ENCODE results near the gene EXOG. TPM values are rescaled to one million over a fixed set of nuclear protein-coding genes. Genes with fewer than 3 reads are reported as not detected.

EXOG gene
- total RNA-seq, 4 donors from 2014 or later = 14.9 to 37.8 (median 30.8) TPM

DNA sequence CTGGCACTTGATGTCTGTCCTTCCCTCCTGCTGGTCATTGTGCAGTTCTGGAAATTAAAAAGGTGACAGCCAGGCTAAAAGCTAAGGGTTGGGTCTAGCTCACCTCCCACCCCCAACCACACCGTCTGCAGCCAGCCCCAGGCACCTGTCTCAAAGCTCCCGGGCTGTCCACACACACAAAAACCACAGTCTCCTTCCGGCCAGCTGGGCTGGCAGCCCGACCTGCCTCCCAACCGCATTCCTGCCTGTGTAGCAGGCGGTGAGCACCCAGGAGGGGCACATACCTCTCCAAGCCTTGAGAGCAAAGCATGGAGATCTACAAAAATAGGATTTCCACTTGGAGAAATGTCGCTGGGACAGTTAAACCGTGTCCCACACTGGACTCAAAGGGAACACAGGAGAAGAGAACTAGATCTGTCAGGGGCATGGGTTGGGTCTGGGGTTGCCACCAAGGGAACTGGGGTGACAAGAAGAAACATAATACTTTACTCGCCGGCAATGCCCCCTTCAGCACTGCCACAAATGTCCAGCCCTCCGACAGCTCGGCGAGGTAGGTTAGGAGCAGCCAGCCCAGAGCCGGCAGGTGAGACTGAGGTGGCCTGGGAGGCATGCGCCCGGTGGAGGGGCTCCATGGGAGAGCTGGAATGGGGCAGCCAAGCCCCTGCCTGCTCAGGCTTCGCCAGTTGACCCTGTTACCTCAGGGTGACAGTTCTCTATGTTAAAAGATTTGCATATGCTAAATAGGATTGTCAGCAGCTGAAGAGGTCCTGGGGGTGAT, 52.2 kb downstream of the EXOG start:
- no peak for TF ChIP-seq POLR2AphosphoS5 (IDR thresholded peaks at IDR 0.05)
- TF ChIP-seq EP300 (IDR thresholded peaks at IDR 0.05) = no peak
- TF ChIP-seq, protein P1, sequence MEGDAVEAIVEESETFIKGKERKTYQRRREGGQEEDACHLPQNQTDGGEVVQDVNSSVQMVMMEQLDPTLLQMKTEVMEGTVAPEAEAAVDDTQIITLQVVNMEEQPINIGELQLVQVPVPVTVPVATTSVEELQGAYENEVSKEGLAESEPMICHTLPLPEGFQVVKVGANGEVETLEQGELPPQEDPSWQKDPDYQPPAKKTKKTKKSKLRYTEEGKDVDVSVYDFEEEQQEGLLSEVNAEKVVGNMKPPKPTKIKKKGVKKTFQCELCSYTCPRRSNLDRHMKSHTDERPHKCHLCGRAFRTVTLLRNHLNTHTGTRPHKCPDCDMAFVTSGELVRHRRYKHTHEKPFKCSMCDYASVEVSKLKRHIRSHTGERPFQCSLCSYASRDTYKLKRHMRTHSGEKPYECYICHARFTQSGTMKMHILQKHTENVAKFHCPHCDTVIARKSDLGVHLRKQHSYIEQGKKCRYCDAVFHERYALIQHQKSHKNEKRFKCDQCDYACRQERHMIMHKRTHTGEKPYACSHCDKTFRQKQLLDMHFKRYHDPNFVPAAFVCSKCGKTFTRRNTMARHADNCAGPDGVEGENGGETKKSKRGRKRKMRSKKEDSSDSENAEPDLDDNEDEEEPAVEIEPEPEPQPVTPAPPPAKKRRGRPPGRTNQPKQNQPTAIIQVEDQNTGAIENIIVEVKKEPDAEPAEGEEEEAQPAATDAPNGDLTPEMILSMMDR (IDR thresholded peaks at IDR 0.05) = no peak
- TF ChIP-seq POLR2A (IDR thresholded peaks at IDR 0.05; ENCODE audit: low read depth) = no peak
- H3K27ac ChIP-seq (replicated peaks in 1 of 4) = no peak overlapping the region
- intact Hi-C loops (cut with DNase I) = no loop called here

GRCh38 chr3:38549082-38549481, 52.9 kb downstream of the EXOG start:
- peaks cover 0 to 39% (median 0%) of the 10 kb centered on the region in 4 donors for H3K36me3 ChIP-seq
- no peak overlapping the region for H3K27ac ChIP-seq (replicated peaks in 1 of 4)
- TF ChIP-seq POLR2AphosphoS5 (IDR thresholded peaks at IDR 0.05) (no peak), POLR2A (IDR thresholded peaks at IDR 0.05; ENCODE audit: low read depth) (no peak), EP300 (IDR thresholded peaks at IDR 0.05) (no peak)
- TF ChIP-seq, protein P1 (IDR thresholded peaks at IDR 0.05) = no peak
- H3K27me3 ChIP-seq = no peaks in the 10 kb centered on the region
- no peak overlapping the region for H3K4me3 ChIP-seq
- intact Hi-C loops (cut with DNase I) = no loop called here
- 79% methylated on average over 6 of the region's 9 CpGs for WGBS
- peaks cover 0 to 5% (median 4%) of the 10 kb centered on the region in 4 donors for H3K9me3 ChIP-seq
- peaks cover 0 to 15% (median 0%) of the 10 kb centered on the region in 4 donors for H3K4me1 ChIP-seq
- no peak for DNase-seq (ENCODE audit: extremely low spot score)

More for the DNA sequence above, 52.2 kb downstream of the EXOG start:
- H3K36me3 ChIP-seq = peaks cover 0 to 32% (median 0%) of the 10 kb centered on the region in 4 donors
- no peaks in the 10 kb centered on the region for H3K27me3 ChIP-seq
- 69% methylated on average over 11 of the region's 17 CpGs for WGBS
- no peaks in the 10 kb centered on the region for H3K9me3 ChIP-seq
- no peak for DNase-seq (ENCODE audit: extremely low spot score)
- peaks cover 0 to 15% (median 0%) of the 10 kb centered on the region in 4 donors for H3K4me1 ChIP-seq
- H3K4me3 ChIP-seq = no peak overlapping the region

DNA sequence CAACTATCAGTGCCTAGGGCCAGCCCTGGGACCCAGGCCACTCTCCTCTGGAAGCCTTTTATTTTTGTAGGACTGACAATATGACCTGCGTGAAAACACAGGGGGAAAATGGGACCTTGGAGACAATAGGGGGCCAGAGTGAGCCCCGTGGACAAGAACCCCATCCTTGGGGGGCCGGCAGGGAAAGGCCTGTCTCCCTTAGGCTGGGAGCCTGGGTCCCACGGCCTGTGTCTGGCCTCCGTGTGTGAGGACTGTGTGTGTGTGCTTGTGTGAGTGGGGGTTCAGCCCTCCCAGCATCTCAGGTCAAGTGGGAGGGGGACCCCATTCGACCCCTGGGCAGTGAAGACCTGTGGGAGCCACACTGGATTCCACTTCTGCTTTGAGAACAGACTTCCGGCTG, 53.3 kb downstream of the EXOG start:
- Histone ChIP-seq H3K9me3 (peaks cover 0 to 9% (median 4%) of the 10 kb centered on the region in 4 donors), H3K36me3 (peaks cover 0 to 43% (median 0%) of the 10 kb centered on the region in 4 donors), H3K4me3 (no peak overlapping the region), H3K4me1 (peaks cover 0 to 15% (median 0%) of the 10 kb centered on the region in 4 donors), H3K27ac (replicated peaks in 1 of 4) (no peak overlapping the region), H3K27me3 (no peaks in the 10 kb centered on the region)
- TF ChIP-seq POLR2A (IDR thresholded peaks at IDR 0.05; ENCODE audit: low read depth) (no peak), POLR2AphosphoS5 (IDR thresholded peaks at IDR 0.05) (no peak), EP300 (IDR thresholded peaks at IDR 0.05) (no peak)
- TF ChIP-seq, protein P1 (IDR thresholded peaks at IDR 0.05) = no peak
- WGBS = 93% methylated on average over 6 of the region's 7 CpGs
- DNase-seq (ENCODE audit: extremely low spot score) = no peak
- intact Hi-C loops (cut with DNase I) = no loop called here

- no peak for DNase-seq (ENCODE audit: extremely low spot score)
These were observed 54.1 kb downstream of the EXOG start for GRCh38 chr3:38549957-38550840.

More at GRCh38 chr3:38549957-38550840, 54.1 kb downstream of the EXOG start:
- 94% methylated on average over 32 of the region's 33 CpGs for WGBS
- Histone ChIP-seq H3K27ac (replicated peaks in 1 of 4) (no peak overlapping the region), H3K9me3 (peaks cover 0 to 12% (median 4%) of the 10 kb centered on the region in 4 donors), H3K4me3 (no peak overlapping the region), H3K27me3 (no peaks in the 10 kb centered on the region), H3K4me1 (peaks cover 0 to 9% (median 0%) of the 10 kb centered on the region in 4 donors), H3K36me3 (peaks cover 0 to 46% (median 0%) of the 10 kb centered on the region in 4 donors)
- intact Hi-C loops (cut with DNase I) = no loop called here
- TF ChIP-seq, protein P1 (IDR thresholded peaks at IDR 0.05) = no peak
- TF ChIP-seq POLR2AphosphoS5 (IDR thresholded peaks at IDR 0.05) (no peak), POLR2A (IDR thresholded peaks at IDR 0.05; ENCODE audit: low read depth) (no peak), EP300 (IDR thresholded peaks at IDR 0.05) (no peak)
